Neural crest cell (in vitro differentiated cells): Measurements from ENCODE around the gene SPOCK3. TPM values are rescaled to one million over a fixed set of nuclear protein-coding genes. Genes with fewer than 3 reads are reported as not detected.

Source experiments
- DNase-seq: peaks from one replicate; pipeline ENCODE4 v3.0.0; 2021; ENCODE audit warnings: low read depth, mixed read lengths, low spot score
- H3K27ac Mint-ChIP-seq: one replicate; pipeline ENCODE4 v1.8.0; 2021; ENCODE audit warnings: mild to moderate bottlenecking, mixed read lengths; ENCODE audit not compliant: unreplicated experiment
- H3K27me3 Mint-ChIP-seq: 2 replicates; pipeline ENCODE4 v1.8.0; 2021; ENCODE audit warnings: low read depth, mild to moderate bottlenecking, mixed read lengths
- H3K36me3 Mint-ChIP-seq: 2 replicates; pipeline ENCODE4 v1.8.0; 2021; ENCODE audit warnings: low read depth, mild to moderate bottlenecking, mixed read lengths
- H3K4me1 Mint-ChIP-seq: 2 replicates; pipeline ENCODE4 v1.8.0; 2021; ENCODE audit warnings: mixed read lengths
- H3K4me3 Mint-ChIP-seq: one replicate; pipeline ENCODE4 v1.8.0; 2021; ENCODE audit warnings: mild to moderate bottlenecking, mixed read lengths
- H3K9me3 Mint-ChIP-seq: 2 replicates; pipeline ENCODE4 v1.8.0; 2021; ENCODE audit warnings: mixed read lengths
- CTCF ChIP-seq: fragments of 200-600 bp; sonication (generic); conservative IDR thresholded peaks from 2 replicates; pipeline ENCODE4 v1.5.0; 2021; ENCODE audit warnings: antibody characterized with exemption, mild to moderate bottlenecking
- total RNA-seq: library from RNA; stranded (reverse); gene quantifications from 2 replicates; pipeline ENCODE4 v1.2.1, GENCODE V29; 2021

Gene SPOCK3
- total RNA-seq, 1 donor from 2014 or later, result 0.56 TPM

- Mint-ChIP-seq H3K36me3 (no peaks in the 10 kb centered on the region), H3K4me1 (no peaks in the 10 kb centered on the region), H3K27me3 (peaks cover 5% of the 10 kb centered on the region), H3K4me3 (no peak overlapping the region), H3K27ac (no peak overlapping the region), H3K9me3 (no peaks in the 10 kb centered on the region)
- TF ChIP-seq CTCF, result no peak
- DNase-seq, result no peak
Observed at GRCh38 chr4:167222099-167222498, 12.2 kb downstream of the SPOCK3 start.

GRCh38 chr4:167221084-167221483, 13.2 kb downstream of the SPOCK3 start:
- Mint-ChIP-seq H3K4me3 (no peak overlapping the region), H3K4me1 (no peaks in the 10 kb centered on the region), H3K9me3 (no peaks in the 10 kb centered on the region), H3K27ac (no peak overlapping the region), H3K36me3 (no peaks in the 10 kb centered on the region), H3K27me3 (peaks cover 2% of the 10 kb centered on the region)
- TF ChIP-seq CTCF, result no peak
- DNase-seq, result no peak

GRCh38 chr4:167218022-167218608, 16.2 kb downstream of the SPOCK3 start:
- TF ChIP-seq CTCF, result no peak
- Mint-ChIP-seq H3K27ac (no peak overlapping the region), H3K27me3 (peaks cover 2% of the 10 kb centered on the region), H3K4me3 (no peak overlapping the region), H3K4me1 (no peaks in the 10 kb centered on the region), H3K36me3 (no peaks in the 10 kb centered on the region), H3K9me3 (no peaks in the 10 kb centered on the region)
- no peak for DNase-seq

GRCh38 chr4:167216783-167217182, 17.5 kb downstream of the SPOCK3 start:
- Mint-ChIP-seq H3K9me3 (no peaks in the 10 kb centered on the region), H3K36me3 (no peaks in the 10 kb centered on the region), H3K4me3 (no peak overlapping the region), H3K27ac (no peak overlapping the region), H3K4me1 (no peaks in the 10 kb centered on the region), H3K27me3 (peaks cover 2% of the 10 kb centered on the region)
- no peak for DNase-seq
- TF ChIP-seq CTCF, result no peak

- DNase-seq, result no peak
- TF ChIP-seq CTCF, result no peak
- Mint-ChIP-seq H3K4me3 (no peak overlapping the region), H3K27me3 (no peaks in the 10 kb centered on the region), H3K4me1 (peaks cover 4% of the 10 kb centered on the region), H3K9me3 (peaks cover 2% of the 10 kb centered on the region), H3K36me3 (no peaks in the 10 kb centered on the region), H3K27ac (no peak overlapping the region)
Observed at GRCh38 chr4:167210166-167210565, 24.1 kb downstream of the SPOCK3 start.
